HepG2 (cell line): ENCODE data around the gene RHOT2. TPM values are rescaled to one million over a fixed set of nuclear protein-coding genes. Genes with fewer than 3 reads are reported as not detected.
A peak's percentile ranks its signal among the peaks of the same experiment; 100 is the strongest.

Experiments
- HDAC1 ChIP-seq: sonication (generic); formaldehyde crosslinking; IDR thresholded peaks from 2 replicates; pipeline ENCODE4 v1.5.1; 2020; ENCODE audit warnings: mild to moderate bottlenecking, missing genetic modification reagents
- HNF1A ChIP-seq, 2 experiments: sonication (generic) in 1 of 2; formaldehyde crosslinking in 1 of 2; IDR thresholded peaks; 2 replicates each; pipeline versions ENCODE4 v1.4.0 to v1.6.1; 2016 to 2020; ENCODE audit warnings: borderline replicate concordance in 1 of 2, low read depth in 1 of 2, mild to moderate bottlenecking in 1 of 2, missing genetic modification reagents in 1 of 2
- MED1 ChIP-seq: sonication (generic); formaldehyde crosslinking; IDR thresholded peaks from 2 replicates; pipeline ENCODE4 v1.4.0; 2020; ENCODE audit warnings: missing genetic modification reagents
- NFYC ChIP-seq: IDR thresholded peaks from 2 replicates; pipeline ENCODE4 v1.6.1; 2016; ENCODE audit warnings: missing genetic modification reagents, missing compliant biosample characterization
- SNRNP70 ChIP-seq: fragments of 200-400 bp; formaldehyde crosslinking; IDR thresholded peaks from 2 replicates; pipeline ENCODE4 v1.6.1; 2017; ENCODE audit warnings: mild to moderate bottlenecking, low read depth, low read length, moderate library complexity
- TGIF2 ChIP-seq: IDR thresholded peaks from 2 replicates; pipeline ENCODE4 v1.6.1; 2016; ENCODE audit warnings: control low read depth, missing compliant biosample characterization
- USF2 ChIP-seq, 2 experiments: sonication (generic) in 1 of 2; formaldehyde crosslinking in 1 of 2; IDR thresholded peaks; 2 replicates each; pipeline versions ENCODE4 v1.5.1 to v1.6.1; 2011 to 2020; ENCODE audit warnings: borderline replicate concordance in 1 of 2, low read depth in 1 of 2, low read length in 1 of 2, mild to moderate bottlenecking in 1 of 2, missing genetic modification reagents in 1 of 2, moderate library complexity in 1 of 2
- YEATS2 ChIP-seq: sonication (generic); formaldehyde crosslinking; IDR thresholded peaks from 2 replicates; pipeline ENCODE4 v1.4.0; 2020; ENCODE audit warnings: missing genetic modification reagents, borderline replicate concordance
- ZMYM3 ChIP-seq: sonication (generic); formaldehyde crosslinking; IDR thresholded peaks from 2 replicates; pipeline ENCODE4 v1.5.1; 2020; ENCODE audit warnings: mild to moderate bottlenecking, missing genetic modification reagents
- polyA plus RNA-seq, 8 experiments: library from polyadenylated mRNA; depleted of rRNA in 3 of 8; stranded (reverse) in 7 of 8; unstranded in 1 of 8; fragments of >200 nt; fragmentation: Illumina TruSeq in 4 of 8; extraction: Trizol in 4 of 8; gene quantifications; 2 replicates each; pipeline versions ENCODE4 v1.2.1 to v1.2.3, GENCODE V29; 2011 to 2016; ENCODE audit warnings: low read depth in 4 of 8, missing spikeins in 1 of 8, mixed read lengths in 1 of 8; ENCODE audit not compliant: insufficient read depth in 1 of 8
- total RNA-seq, 5 experiments: library from RNA; depleted of rRNA; stranded (reverse); fragments of >200 nt; fragmentation: Illumina TruSeq; extraction: Trizol; gene quantifications; 2 replicates each; pipeline ENCODE4 v1.2.3, GENCODE V29; 2016; ENCODE audit warnings: low read depth in 1 of 5
- TF ChIP-seq, protein P1 (sequence below): IDR thresholded peaks from 2 replicates; pipeline ENCODE4 v1.6.1; 2012; ENCODE audit warnings: low read length, improper control_type of control experiment
- TF ChIP-seq, protein P2 (sequence below): sonication (generic); formaldehyde crosslinking; IDR thresholded peaks from 2 replicates; pipeline ENCODE4 v1.5.1; 2020; ENCODE audit warnings: mild to moderate bottlenecking, missing genetic modification reagents, borderline replicate concordance

RHOT2 gene
- total and polyA plus RNA-seq, 2 of the 13 experiments (the other 11 are each of a cell fraction or from before 2014, with no cell fraction given): 63.6 to 76.9 TPM

DNA sequence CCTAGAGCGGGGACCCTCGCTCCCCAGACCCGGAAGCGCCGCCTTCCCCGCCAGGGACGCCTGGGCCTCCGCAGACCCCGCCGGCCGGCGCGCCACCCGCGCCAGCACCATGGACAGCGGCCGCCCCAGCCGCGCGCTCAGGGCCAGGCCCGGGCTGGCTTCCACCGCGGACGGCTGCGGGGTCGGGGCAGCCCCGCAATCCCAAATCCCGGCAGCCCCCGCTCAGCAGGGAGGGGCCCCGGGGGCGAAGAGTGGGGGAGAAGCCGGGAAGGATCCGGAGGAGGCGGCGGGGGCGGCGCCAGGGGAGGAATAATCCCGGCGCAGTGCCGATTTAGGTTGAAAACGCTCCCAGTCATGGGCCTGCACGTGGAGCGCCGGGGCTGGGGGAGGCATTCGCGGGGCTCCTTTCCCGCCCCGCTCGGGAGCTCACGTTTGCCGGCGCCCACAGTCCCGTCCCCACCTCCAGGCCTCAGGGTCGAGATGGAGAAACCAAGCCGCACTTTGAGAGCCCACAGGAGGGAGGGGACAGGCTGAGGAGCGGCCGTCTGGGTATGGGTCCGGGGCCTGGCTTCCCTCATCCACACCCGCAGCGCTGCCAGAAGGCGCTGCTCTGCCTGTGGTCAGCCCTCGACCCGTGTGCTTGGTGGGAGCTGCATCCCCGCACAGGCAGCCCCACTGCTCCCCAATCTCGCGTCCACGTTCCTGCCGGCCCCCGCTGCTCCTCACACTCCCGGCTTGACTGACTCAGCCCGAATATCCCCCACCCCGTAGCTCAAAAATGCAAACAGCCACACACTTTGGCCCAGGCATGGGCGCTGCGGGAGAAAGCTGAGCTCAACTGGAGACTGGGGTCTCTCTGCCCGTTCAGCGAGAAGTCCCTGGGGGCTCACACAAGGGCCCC lies 33.0 kb downstream of the RHOT2 start (continued):
- TF ChIP-seq, protein P1, sequence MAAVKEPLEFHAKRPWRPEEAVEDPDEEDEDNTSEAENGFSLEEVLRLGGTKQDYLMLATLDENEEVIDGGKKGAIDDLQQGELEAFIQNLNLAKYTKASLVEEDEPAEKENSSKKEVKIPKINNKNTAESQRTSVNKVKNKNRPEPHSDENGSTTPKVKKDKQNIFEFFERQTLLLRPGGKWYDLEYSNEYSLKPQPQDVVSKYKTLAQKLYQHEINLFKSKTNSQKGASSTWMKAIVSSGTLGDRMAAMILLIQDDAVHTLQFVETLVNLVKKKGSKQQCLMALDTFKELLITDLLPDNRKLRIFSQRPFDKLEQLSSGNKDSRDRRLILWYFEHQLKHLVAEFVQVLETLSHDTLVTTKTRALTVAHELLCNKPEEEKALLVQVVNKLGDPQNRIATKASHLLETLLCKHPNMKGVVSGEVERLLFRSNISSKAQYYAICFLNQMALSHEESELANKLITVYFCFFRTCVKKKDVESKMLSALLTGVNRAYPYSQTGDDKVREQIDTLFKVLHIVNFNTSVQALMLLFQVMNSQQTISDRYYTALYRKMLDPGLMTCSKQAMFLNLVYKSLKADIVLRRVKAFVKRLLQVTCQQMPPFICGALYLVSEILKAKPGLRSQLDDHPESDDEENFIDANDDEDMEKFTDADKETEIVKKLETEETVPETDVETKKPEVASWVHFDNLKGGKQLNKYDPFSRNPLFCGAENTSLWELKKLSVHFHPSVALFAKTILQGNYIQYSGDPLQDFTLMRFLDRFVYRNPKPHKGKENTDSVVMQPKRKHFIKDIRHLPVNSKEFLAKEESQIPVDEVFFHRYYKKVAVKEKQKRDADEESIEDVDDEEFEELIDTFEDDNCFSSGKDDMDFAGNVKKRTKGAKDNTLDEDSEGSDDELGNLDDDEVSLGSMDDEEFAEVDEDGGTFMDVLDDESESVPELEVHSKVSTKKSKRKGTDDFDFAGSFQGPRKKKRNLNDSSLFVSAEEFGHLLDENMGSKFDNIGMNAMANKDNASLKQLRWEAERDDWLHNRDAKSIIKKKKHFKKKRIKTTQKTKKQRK: no peak
- TF ChIP-seq NFYC: no peak
- TF ChIP-seq MED1 (CRISPR knock-in tag): peak; percentile 45; the same call in 1 of the 2 replicates
- no peak for TF ChIP-seq SNRNP70
- TF ChIP-seq, protein P2, sequence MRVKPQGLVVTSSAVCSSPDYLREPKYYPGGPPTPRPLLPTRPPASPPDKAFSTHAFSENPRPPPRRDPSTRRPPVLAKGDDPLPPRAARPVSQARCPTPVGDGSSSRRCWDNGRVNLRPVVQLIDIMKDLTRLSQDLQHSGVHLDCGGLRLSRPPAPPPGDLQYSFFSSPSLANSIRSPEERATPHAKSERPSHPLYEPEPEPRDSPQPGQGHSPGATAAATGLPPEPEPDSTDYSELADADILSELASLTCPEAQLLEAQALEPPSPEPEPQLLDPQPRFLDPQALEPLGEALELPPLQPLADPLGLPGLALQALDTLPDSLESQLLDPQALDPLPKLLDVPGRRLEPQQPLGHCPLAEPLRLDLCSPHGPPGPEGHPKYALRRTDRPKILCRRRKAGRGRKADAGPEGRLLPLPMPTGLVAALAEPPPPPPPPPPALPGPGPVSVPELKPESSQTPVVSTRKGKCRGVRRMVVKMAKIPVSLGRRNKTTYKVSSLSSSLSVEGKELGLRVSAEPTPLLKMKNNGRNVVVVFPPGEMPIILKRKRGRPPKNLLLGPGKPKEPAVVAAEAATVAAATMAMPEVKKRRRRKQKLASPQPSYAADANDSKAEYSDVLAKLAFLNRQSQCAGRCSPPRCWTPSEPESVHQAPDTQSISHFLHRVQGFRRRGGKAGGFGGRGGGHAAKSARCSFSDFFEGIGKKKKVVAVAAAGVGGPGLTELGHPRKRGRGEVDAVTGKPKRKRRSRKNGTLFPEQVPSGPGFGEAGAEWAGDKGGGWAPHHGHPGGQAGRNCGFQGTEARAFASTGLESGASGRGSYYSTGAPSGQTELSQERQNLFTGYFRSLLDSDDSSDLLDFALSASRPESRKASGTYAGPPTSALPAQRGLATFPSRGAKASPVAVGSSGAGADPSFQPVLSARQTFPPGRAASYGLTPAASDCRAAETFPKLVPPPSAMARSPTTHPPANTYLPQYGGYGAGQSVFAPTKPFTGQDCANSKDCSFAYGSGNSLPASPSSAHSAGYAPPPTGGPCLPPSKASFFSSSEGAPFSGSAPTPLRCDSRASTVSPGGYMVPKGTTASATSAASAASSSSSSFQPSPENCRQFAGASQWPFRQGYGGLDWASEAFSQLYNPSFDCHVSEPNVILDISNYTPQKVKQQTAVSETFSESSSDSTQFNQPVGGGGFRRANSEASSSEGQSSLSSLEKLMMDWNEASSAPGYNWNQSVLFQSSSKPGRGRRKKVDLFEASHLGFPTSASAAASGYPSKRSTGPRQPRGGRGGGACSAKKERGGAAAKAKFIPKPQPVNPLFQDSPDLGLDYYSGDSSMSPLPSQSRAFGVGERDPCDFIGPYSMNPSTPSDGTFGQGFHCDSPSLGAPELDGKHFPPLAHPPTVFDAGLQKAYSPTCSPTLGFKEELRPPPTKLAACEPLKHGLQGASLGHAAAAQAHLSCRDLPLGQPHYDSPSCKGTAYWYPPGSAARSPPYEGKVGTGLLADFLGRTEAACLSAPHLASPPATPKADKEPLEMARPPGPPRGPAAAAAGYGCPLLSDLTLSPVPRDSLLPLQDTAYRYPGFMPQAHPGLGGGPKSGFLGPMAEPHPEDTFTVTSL (CRISPR knock-in tag): no peak
- TF ChIP-seq TGIF2 (CRISPR knock-in tag): peak; percentile 45; the same call in 1 of the 2 replicates
- no peak for TF ChIP-seq USF2 (IDR thresholded peaks at IDR 0.05; ENCODE audit: low read depth, low read length)
- TF ChIP-seq USF2 (CRISPR knock-in tag; IDR thresholded peaks at IDR 0.05; ENCODE audit: borderline replicate concordance): no peak
- TF ChIP-seq ZMYM3 (CRISPR knock-in tag): no peak
- no peak for TF ChIP-seq HNF1A (IDR thresholded peaks at IDR 0.05; ENCODE audit: low read depth)
- TF ChIP-seq HNF1A (CRISPR knock-in tag; IDR thresholded peaks at IDR 0.05; ENCODE audit: borderline replicate concordance): no peak
- TF ChIP-seq YEATS2: no peak
- TF ChIP-seq HDAC1 (CRISPR knock-in tag): no peak
